ENCODE results near the gene NRDC. TPM values are rescaled to one million over a fixed set of nuclear protein-coding genes. Genes with fewer than 3 reads are reported as not detected.

The NRDC gene
- polyA plus RNA-seq, 3 donors: 66.8 to 92.0 (median 74.3) TPM

DNA sequence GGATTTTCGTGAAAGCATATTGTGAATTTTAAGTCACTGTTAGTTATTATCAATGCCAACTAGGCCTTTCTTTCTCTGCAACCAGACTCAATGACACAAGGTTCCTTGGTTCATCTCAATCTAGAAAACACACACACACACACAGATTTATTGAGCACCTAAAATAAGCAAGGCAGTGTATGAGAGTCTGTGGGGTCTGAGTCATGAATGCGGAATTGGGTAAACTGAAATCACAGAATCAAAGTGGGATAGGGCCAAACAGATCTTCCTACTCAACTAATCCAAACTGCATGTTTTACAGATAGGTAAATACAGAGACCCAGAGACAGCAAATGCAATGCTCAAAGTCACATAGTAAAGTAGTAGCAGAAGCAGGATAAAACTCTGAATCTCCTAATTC, 48.5 kb upstream of the NRDC start:
- no peaks in the 10 kb centered on the region for H4K20me1 ChIP-seq (ENCODE audit: insufficient read depth, low read length)
- no peaks in the 10 kb centered on the region for H3K36me3 ChIP-seq (replicated peaks in 1 of 2; ENCODE audit: control insufficient read depth in 1 of 2, insufficient read depth in 2 of 2, low read length in 2 of 2)
- no peaks in the 10 kb centered on the region for H3K36me3 Mint-ChIP-seq
- H3K27me3 ChIP-seq (ENCODE audit: control insufficient read depth in 2 of 2, insufficient read depth in 2 of 2, low read length in 2 of 2): peaks cover 2 to 6% of the 10 kb centered on the region in 2 donors
- no peaks in the 10 kb centered on the region for H3K4me1 Mint-ChIP-seq
- no peak overlapping the region for H3K4me3 ChIP-seq (replicated peaks in 1 of 3; ENCODE audit: low read depth in 2 of 3, low read length in 3 of 3)
- WGBS (ENCODE audit: insufficient coverage): no CpG with 5 or more reads among the region's 2 CpGs
- TF ChIP-seq, protein P1, sequence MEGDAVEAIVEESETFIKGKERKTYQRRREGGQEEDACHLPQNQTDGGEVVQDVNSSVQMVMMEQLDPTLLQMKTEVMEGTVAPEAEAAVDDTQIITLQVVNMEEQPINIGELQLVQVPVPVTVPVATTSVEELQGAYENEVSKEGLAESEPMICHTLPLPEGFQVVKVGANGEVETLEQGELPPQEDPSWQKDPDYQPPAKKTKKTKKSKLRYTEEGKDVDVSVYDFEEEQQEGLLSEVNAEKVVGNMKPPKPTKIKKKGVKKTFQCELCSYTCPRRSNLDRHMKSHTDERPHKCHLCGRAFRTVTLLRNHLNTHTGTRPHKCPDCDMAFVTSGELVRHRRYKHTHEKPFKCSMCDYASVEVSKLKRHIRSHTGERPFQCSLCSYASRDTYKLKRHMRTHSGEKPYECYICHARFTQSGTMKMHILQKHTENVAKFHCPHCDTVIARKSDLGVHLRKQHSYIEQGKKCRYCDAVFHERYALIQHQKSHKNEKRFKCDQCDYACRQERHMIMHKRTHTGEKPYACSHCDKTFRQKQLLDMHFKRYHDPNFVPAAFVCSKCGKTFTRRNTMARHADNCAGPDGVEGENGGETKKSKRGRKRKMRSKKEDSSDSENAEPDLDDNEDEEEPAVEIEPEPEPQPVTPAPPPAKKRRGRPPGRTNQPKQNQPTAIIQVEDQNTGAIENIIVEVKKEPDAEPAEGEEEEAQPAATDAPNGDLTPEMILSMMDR (IDR thresholded peaks at IDR 0.05): no peak
- no peaks in the 10 kb centered on the region for H3K79me2 ChIP-seq (ENCODE audit: insufficient read depth, low read length)
- H3K27ac ChIP-seq (ENCODE audit: low read depth in 1 of 2, low read length in 2 of 2): no peak overlapping the region
- intact Hi-C loops (cut with micrococcal nuclease): no loop called here
- no peaks in the 10 kb centered on the region for H3K4me1 ChIP-seq (ENCODE audit: control insufficient read depth in 1 of 2, insufficient read depth in 2 of 2, low read length in 2 of 2)
- no peak overlapping the region for H3K4me2 ChIP-seq (replicated peaks; ENCODE audit: extremely low read depth, low read length, poor library complexity, severe bottlenecking)
- DNase-seq: no peak
- H3K27me3 Mint-ChIP-seq (ENCODE audit: low read depth in 3 of 3): peaks cover 1 to 10% (median 6%) of the 10 kb centered on the region in 3 donors
- no peak overlapping the region for H3K9ac ChIP-seq (ENCODE audit: insufficient read depth, low read length, poor library complexity, severe bottlenecking)
- H2AFZ ChIP-seq (ENCODE audit: insufficient read depth, low read depth, low read length, poor library complexity, severe bottlenecking): no peak overlapping the region
- peaks cover 0 to 2% (median 0%) of the 10 kb centered on the region in 7 donors for H3K9me3 Mint-ChIP-seq
- no peaks in the 10 kb centered on the region for H3K9me3 ChIP-seq (replicated peaks in 1 of 2; ENCODE audit: control insufficient read depth in 1 of 2, insufficient read depth in 1 of 2, low read length in 2 of 2)
- no peak overlapping the region for H3K27ac Mint-ChIP-seq
- no peak overlapping the region for H3K4me3 Mint-ChIP-seq

DNA sequence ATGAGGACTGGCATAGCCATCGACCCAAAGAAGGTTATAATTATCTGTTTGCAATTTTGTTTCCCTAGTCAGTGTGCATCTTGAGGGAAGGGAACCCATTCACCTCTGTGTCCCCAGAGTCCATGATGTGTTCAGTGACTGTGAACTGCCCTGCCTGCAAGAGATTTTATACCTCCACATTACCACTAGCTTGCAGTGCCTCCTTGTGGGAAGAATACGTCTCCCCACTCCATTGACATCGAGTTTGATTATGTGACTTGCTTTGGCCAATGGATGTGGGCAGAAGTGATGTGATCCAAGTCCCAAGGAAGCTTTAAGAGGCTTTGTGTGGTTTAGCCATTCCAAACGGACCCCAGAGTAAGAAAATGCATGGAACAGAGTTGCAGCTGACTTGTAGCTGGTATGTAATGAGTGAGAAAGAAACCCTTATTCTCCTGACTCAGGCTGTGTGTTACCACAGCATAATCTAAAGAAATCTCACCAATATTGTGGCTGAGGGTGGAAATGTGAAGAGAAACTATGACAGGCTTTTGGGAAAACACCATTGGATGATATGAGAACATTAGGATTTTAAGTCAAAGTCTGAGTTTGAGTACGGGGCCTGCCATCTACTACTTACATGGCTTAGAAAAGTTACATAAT, 47.8 kb upstream of the NRDC start:
- Histone ChIP-seq H3K9me3 (replicated peaks in 1 of 2; ENCODE audit: control insufficient read depth in 1 of 2, insufficient read depth in 1 of 2, low read length in 2 of 2) (no peaks in the 10 kb centered on the region), H2AFZ (ENCODE audit: insufficient read depth, low read depth, low read length, poor library complexity, severe bottlenecking) (no peak overlapping the region), H3K79me2 (ENCODE audit: insufficient read depth, low read length) (no peaks in the 10 kb centered on the region), H4K20me1 (ENCODE audit: insufficient read depth, low read length) (no peaks in the 10 kb centered on the region), H3K9ac (ENCODE audit: insufficient read depth, low read length, poor library complexity, severe bottlenecking) (no peak overlapping the region), H3K36me3 (replicated peaks in 1 of 2; ENCODE audit: control insufficient read depth in 1 of 2, insufficient read depth in 2 of 2, low read length in 2 of 2) (no peaks in the 10 kb centered on the region), H3K4me3 (replicated peaks in 1 of 3; ENCODE audit: low read depth in 2 of 3, low read length in 3 of 3) (no peak overlapping the region), H3K4me2 (replicated peaks; ENCODE audit: extremely low read depth, low read length, poor library complexity, severe bottlenecking) (no peak overlapping the region), H3K27ac (ENCODE audit: low read depth in 1 of 2, low read length in 2 of 2) (no peak overlapping the region), H3K4me1 (ENCODE audit: control insufficient read depth in 1 of 2, insufficient read depth in 2 of 2, low read length in 2 of 2) (no peaks in the 10 kb centered on the region), H3K27me3 (ENCODE audit: control insufficient read depth in 2 of 2, insufficient read depth in 2 of 2, low read length in 2 of 2) (peaks cover 2 to 6% of the 10 kb centered on the region in 2 donors)
- WGBS (ENCODE audit: insufficient coverage): no CpG with 5 or more reads among the region's 5 CpGs
- no peaks in the 10 kb centered on the region for H3K36me3 Mint-ChIP-seq
- TF ChIP-seq, protein P1 (IDR thresholded peaks at IDR 0.05): no peak
- no peak overlapping the region for H3K27ac Mint-ChIP-seq
- peaks cover 0 to 2% (median 0%) of the 10 kb centered on the region in 7 donors for H3K9me3 Mint-ChIP-seq
- no peak overlapping the region for H3K4me3 Mint-ChIP-seq
- intact Hi-C loops (cut with micrococcal nuclease): no loop called here
- no peaks in the 10 kb centered on the region for H3K4me1 Mint-ChIP-seq
- peaks cover 4 to 10% (median 5%) of the 10 kb centered on the region in 3 donors for H3K27me3 Mint-ChIP-seq (ENCODE audit: low read depth in 3 of 3)
- no peak for DNase-seq
